GM12891 (cell line): ENCODE results near the gene CFL1. TPM values are rescaled to one million over a fixed set of nuclear protein-coding genes. Genes with fewer than 3 reads are reported as not detected.
A peak's percentile ranks its signal among the peaks of the same experiment; 100 is the strongest.

Experiments
- DNase-seq: peaks from one replicate; pipeline ENCODE4 v3.0.0; 2011; ENCODE audit warnings: low spot score; ENCODE audit not compliant: insufficient read length
- FAIRE-seq: peaks from 2 replicates; lab custom pipeline; 2011; peaks lifted over from hg19 to GRCh38; lab: Jason Lieb, UNC
- PAX5 ChIP-seq: IDR thresholded peaks from 2 replicates; pipeline ENCODE4 v1.6.1; 2011; ENCODE audit warnings: low read length, moderate library complexity, mild to moderate bottlenecking; ENCODE audit not compliant: insufficient read depth, severe bottlenecking
- POLR2A ChIP-seq: IDR thresholded peaks from 2 replicates; pipeline ENCODE4 v1.6.1; 2011; ENCODE audit warnings: low read depth, low read length, control low read depth
- POLR2AphosphoS5 ChIP-seq: IDR thresholded peaks from 2 replicates; pipeline ENCODE4 v1.6.1; 2011; ENCODE audit warnings: low read depth, low read length, control low read depth
- POU2F2 ChIP-seq: IDR thresholded peaks from 2 replicates; pipeline ENCODE4 v1.6.1; 2011; ENCODE audit warnings: low read depth, mild to moderate bottlenecking, control low read depth, low read length, moderate library complexity
- SPI1 ChIP-seq: IDR thresholded peaks from 2 replicates; pipeline ENCODE4 v1.6.1; 2011; ENCODE audit warnings: low read depth, low read length, control low read depth
- TAF1 ChIP-seq: IDR thresholded peaks from 2 replicates; pipeline ENCODE4 v1.6.1; 2011; ENCODE audit warnings: low read depth, low read length, control low read depth
- polyA plus RNA-seq: library from polyadenylated mRNA; unstranded; fragments of >200 nt; gene quantifications from one replicate; pipeline ENCODE4 v1.2.1, GENCODE V29; 2012; ENCODE audit warnings: low read depth, missing spikeins, inconsistent platforms; ENCODE audit not compliant: missing spikeins

Gene CFL1
- 899 TPM for polyA plus RNA-seq

GRCh38 chr11:65857853-65858680 lies at the start of gene CFL1:
Gene CFL1 (minus strand): TSS chr11:65858180. CDS start chr11:65858099, 81 bp downstream.
- TF ChIP-seq PAX5 (peak; percentile 0), TAF1 (peak; percentile 94), POU2F2 (peak; percentile 89; the same call in 1 of the 2 replicates), POLR2AphosphoS5 (peak; percentile 99), SPI1 (0 out of 2 replicates have a peak, but pooled peaks have one; percentile 1), POLR2A (peak; percentile 98)
- DNase-seq (peak; percentile 82), FAIRE-seq (peak; percentile 94)

- no peak for TF ChIP-seq TAF1
- TF ChIP-seq POLR2AphosphoS5: no peak
- no peak for TF ChIP-seq SPI1
- TF ChIP-seq POU2F2: no peak
- no peak for FAIRE-seq
- DNase-seq: no peak
These were observed 48.6 kb upstream of the CFL1 start for GRCh38 chr11:65906602-65907001.

GRCh38 chr11:65903715-65904114 lies 45.7 kb upstream of the CFL1 start:
- no peak for DNase-seq
- TF ChIP-seq POLR2AphosphoS5 (no peak), POLR2A (no peak), TAF1 (no peak)
- FAIRE-seq: no peak

- DNase-seq (no peak), FAIRE-seq (no peak)
- TF ChIP-seq PAX5 (no peak), TAF1 (no peak), POLR2A (no peak), SPI1 (no peak), POU2F2 (no peak), POLR2AphosphoS5 (no peak)
These were observed 45.1 kb upstream of the CFL1 start for GRCh38 chr11:65903068-65903481.

GRCh38 chr11:65900899-65901180 lies 42.9 kb upstream of the CFL1 start:
- no peak for TF ChIP-seq SPI1
- TF ChIP-seq POLR2A: no peak
- TF ChIP-seq TAF1: no peak
- TF ChIP-seq POLR2AphosphoS5: no peak
- no peak for TF ChIP-seq PAX5
- no peak for TF ChIP-seq POU2F2
- no peak for FAIRE-seq
- no peak for DNase-seq

GRCh38 chr11:65900125-65900898 lies 42.3 kb upstream of the CFL1 start, which contains the start of gene FOSL1:
Gene FOSL1 (minus strand): TSS chr11:65900388. CDS start chr11:65900339, 49 bp downstream.
- FAIRE-seq (peak; percentile 78), DNase-seq (peak; percentile 89)
- TF ChIP-seq PAX5 (no peak), TAF1 (peak; percentile 56; the same call in 1 of the 2 replicates), POLR2AphosphoS5 (0 out of 2 replicates have a peak, but pooled peaks have one; percentile 31), POLR2A (peak; percentile 52; the same call in 1 of the 2 replicates), SPI1 (peak; percentile 18; the same call in 1 of the 2 replicates)

- TF ChIP-seq PAX5: no peak
- TF ChIP-seq POU2F2: no peak
- TF ChIP-seq TAF1: no peak
- TF ChIP-seq POLR2A: no peak
- no peak for TF ChIP-seq SPI1
- TF ChIP-seq POLR2AphosphoS5: no peak
- peak; percentile 20 for FAIRE-seq
- peak; percentile 53 for DNase-seq
These were observed 41.6 kb upstream of the CFL1 start for GRCh38 chr11:65899356-65900124.

GRCh38 chr11:65898656-65899355 lies 40.8 kb upstream of the CFL1 start:
- TF ChIP-seq SPI1 (no peak), POLR2AphosphoS5 (no peak), TAF1 (no peak), PAX5 (no peak), POLR2A (no peak)
- DNase-seq (no peak), FAIRE-seq (no peak)
